Measurements from ENCODE around the gene GLS2. TPM values are rescaled to one million over a fixed set of nuclear protein-coding genes. Genes with fewer than 3 reads are reported as not detected.
A peak's percentile ranks its signal among the peaks of the same experiment; 100 is the strongest.
"Not testable (repeated sequence)": the region's sequence is repeated elsewhere in the genome, so short reads cannot be mapped to it uniquely, and the experiment has no call there.

GLS2 gene
- total RNA-seq, result under 1 TPM; 0.24 to 0.69 TPM
- long read RNA-seq, donor 1, partial matches to known transcripts, result 0 of 2 reads
- long read RNA-seq, donor 1, other reads (novel, unspliced or antisense), result 2 of 2 reads
- long read RNA-seq, donor 2, partial matches to known transcripts, result 0 of 2 reads
- long read RNA-seq, donor 2, other reads (novel, unspliced or antisense), result 2 of 2 reads

- peak; percentile 90 for DNase-seq (ENCODE audit: low spot score)
- intact Hi-C loops (cut with DNase I), result no loop called here
Measured at GRCh38 chr12:56488041-56488955, at the start of gene GLS2. Gene GLS2 (minus strand): TSS chr12:56488161. CDS start chr12:56488118, 43 bp downstream.

- intact Hi-C loops (cut with DNase I), result no loop called here
Measured at GRCh38 chr12:56537546-56537945, 49.6 kb upstream of the GLS2 start.

GRCh38 chr12:56530390-56531055 lies 42.6 kb upstream of the GLS2 start:
- no peak for DNase-seq (ENCODE audit: low spot score)
- intact Hi-C loops (cut with DNase I), result no loop called here

More at GRCh38 chr12:56537546-56537945, 49.6 kb upstream of the GLS2 start:
- no peak for DNase-seq (ENCODE audit: low spot score)

GRCh38 chr12:56529656-56530055 lies 41.7 kb upstream of the GLS2 start:
- intact Hi-C loops (cut with DNase I), result no loop called here
- no peak for DNase-seq (ENCODE audit: low spot score)

GRCh38 chr12:56528846-56529245 lies 40.9 kb upstream of the GLS2 start:
- intact Hi-C loops (cut with DNase I), result no loop called here
- DNase-seq (ENCODE audit: low spot score), result no peak

GRCh38 chr12:56522411-56523193 lies 34.6 kb upstream of the GLS2 start:
- DNase-seq (ENCODE audit: low spot score), result no peak

GRCh38 chr12:56521590-56522371 lies 33.8 kb upstream of the GLS2 start, which contains the start of gene RBMS2:
Gene RBMS2 (plus strand): TSS chr12:56521820. CDS start chr12:56522024, 204 bp downstream.
- peak; percentile 90 for DNase-seq (ENCODE audit: low spot score)
- intact Hi-C loops (cut with DNase I), result loop anchor here in 1 of 2 donors (5.0 kb wide), 1 partner anchor 116 kb away; no protein-coding TSS in a partner anchor

More at GRCh38 chr12:56522411-56523193, 34.6 kb upstream of the GLS2 start:
- intact Hi-C loops (cut with DNase I), result loop anchor here in 1 of 2 donors (5.0 kb wide), 1 partner anchor 115 kb away; no protein-coding TSS in a partner anchor

- no peak for DNase-seq (ENCODE audit: low spot score)
Measured at GRCh38 chr12:56521209-56521589, 33.2 kb upstream of the GLS2 start.

GRCh38 chr12:56520506-56520905 lies 32.5 kb upstream of the GLS2 start:
- intact Hi-C loops (cut with DNase I), result loop anchor here in 1 of 2 donors (5.0 kb wide), 1 partner anchor 117 kb away; no protein-coding TSS in a partner anchor
- DNase-seq (ENCODE audit: low spot score), result no peak

More at GRCh38 chr12:56521209-56521589, 33.2 kb upstream of the GLS2 start:
- intact Hi-C loops (cut with DNase I), result loop anchor here in 1 of 2 donors (5.0 kb wide), 1 partner anchor 116 kb away; no protein-coding TSS in a partner anchor

- no peak for DNase-seq (ENCODE audit: low spot score)
- intact Hi-C loops (cut with DNase I), result loop anchor here in 1 of 2 donors (5.0 kb wide), 1 partner anchor 117 kb away; no protein-coding TSS in a partner anchor
Measured at GRCh38 chr12:56520048-56520447, 32.1 kb upstream of the GLS2 start.

- intact Hi-C loops (cut with DNase I), result loop anchor here in 1 of 2 donors (5.0 kb wide), 1 partner anchor 54 kb away; no protein-coding TSS in a partner anchor
- no peak for DNase-seq (ENCODE audit: low spot score)
Measured at GRCh38 chr12:56518570-56518969, 30.6 kb upstream of the GLS2 start.

GRCh38 chr12:56517854-56518253 lies 29.9 kb upstream of the GLS2 start:
- intact Hi-C loops (cut with DNase I), result loop anchor here in 1 of 2 donors (5.0 kb wide), 1 partner anchor 54 kb away; no protein-coding TSS in a partner anchor
- no peak for DNase-seq (ENCODE audit: low spot score)

- intact Hi-C loops (cut with DNase I), result not testable (repeated sequence)
Measured at GRCh38 chr12:56514014-56514318, 26.0 kb upstream of the GLS2 start.

GRCh38 chr12:56510786-56511185 lies 22.8 kb upstream of the GLS2 start:
- DNase-seq (ENCODE audit: low spot score), result no peak
- intact Hi-C loops (cut with DNase I), result loop anchor here in 1 of 2 donors (2.0 kb wide), 1 partner anchor 64 kb away; no protein-coding TSS in a partner anchor

More at GRCh38 chr12:56514014-56514318, 26.0 kb upstream of the GLS2 start:
- not testable (repeated sequence) for DNase-seq (ENCODE audit: low spot score)

- intact Hi-C loops (cut with DNase I); DNase-seq (ENCODE audit: low spot score): not testable (repeated sequence)
Measured at GRCh38 chr12:56499879-56500278, 11.9 kb upstream of the GLS2 start.

- DNase-seq (ENCODE audit: low spot score); intact Hi-C loops (cut with DNase I): not testable (repeated sequence)
Measured at GRCh38 chr12:56499452-56499851, 11.5 kb upstream of the GLS2 start.

- DNase-seq (ENCODE audit: low spot score); intact Hi-C loops (cut with DNase I): not testable (repeated sequence)
Measured at GRCh38 chr12:56498126-56498902, 10.4 kb upstream of the GLS2 start.
